ENCODE data around the gene RGSL1.

- TF ChIP-seq CTCF (conservative IDR thresholded peaks at IDR 0.05 in 1 of 2, IDR thresholded peaks at IDR 0.05 in 1 of 2; ENCODE audit: low read depth in 1 of 2, low read length in 2 of 2), result no peak
- no peak for TF ChIP-seq EZH2 (IDR thresholded peaks at IDR 0.05; ENCODE audit: low read length, missing control alignments)
Observed at GRCh38 chr1:182574156-182574555, 124.2 kb downstream of the RGSL1 start.

All from fibroblast of lung (primary cell).